Measurements from ENCODE around the gene TRAPPC2L.

Gene TRAPPC2L

DNA sequence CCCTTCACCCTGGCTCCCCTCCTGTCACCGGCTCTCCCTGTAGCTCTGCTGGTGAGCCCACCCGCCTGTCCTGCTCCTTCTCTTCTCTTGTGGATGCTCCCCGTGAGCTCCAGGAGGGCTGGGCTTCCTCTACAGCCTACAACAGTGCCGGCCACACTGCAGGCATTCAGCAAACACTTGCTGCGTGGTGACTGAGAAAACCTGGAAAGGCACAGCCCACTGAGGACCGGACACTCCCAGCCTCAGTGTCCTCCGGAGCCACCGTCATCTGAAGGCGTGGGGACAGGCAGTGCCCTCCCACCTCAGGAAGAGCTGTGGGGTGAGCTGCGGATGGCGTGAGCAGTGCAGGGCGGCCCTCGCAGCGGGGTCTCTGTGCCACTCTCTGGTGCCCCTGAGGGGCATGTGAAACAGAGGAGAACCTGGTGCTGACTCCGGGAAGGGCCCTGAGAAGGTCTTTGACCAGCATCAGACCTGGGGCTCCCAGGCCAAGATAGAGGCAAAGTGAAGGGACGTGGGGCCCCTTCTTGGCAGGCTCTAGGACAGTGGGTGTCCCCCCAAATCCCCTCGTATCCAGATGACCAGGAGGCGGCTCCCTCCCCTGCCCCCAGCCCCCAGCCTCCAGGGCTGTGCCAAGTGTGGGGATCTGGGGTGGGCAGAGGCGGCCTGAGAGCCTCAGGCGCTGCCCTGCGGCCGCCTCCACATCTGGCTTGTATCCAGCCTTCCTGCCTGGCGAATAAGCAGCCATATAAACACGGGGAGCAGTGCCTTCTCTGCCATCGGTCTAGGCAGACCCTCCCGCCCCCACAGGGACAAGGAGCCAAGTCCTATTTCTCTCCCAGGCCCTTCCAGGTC is 53.6 kb downstream of the TRAPPC2L start:
- no peak for DNase-seq (ENCODE audit: low spot score)

DNA sequence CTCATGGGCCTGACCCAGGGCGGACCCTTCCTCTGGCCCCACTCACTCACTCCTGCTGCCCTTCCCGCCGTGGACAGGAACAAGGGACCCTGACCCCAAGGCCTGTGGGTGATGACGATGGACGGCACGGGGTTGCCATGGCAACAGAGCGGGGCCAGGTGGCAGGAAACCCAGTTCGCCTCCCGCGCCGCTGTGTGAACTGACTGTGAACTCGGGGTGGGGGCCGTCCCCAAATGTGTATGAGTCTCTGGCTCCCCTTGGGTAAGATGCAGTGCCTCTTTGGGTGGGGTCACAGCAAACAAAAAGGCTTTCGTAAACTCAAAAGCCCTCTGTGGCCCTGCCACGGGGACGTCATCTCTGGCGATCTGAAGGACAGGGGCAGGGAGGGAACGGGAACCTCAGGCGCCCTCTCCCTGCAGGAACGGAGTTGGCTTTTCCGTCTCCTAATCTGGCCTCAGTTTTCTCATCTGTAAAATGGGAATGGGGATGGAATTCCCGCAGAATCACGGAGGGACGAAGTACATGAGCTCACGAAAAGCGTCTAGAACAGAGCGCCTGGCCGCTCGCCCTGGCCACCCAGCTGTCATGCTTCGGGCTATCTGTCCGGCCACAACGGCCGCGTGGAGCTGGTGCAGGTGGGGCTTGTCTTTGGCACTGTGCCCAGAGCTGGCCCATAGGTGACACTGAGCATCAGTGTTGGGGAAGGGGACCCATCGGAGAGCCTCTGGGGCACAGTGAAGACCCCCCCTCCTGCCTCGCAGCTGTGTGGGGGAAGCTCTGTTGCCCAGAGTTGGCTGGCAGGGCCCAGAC is 54.4 kb downstream of the TRAPPC2L start:
- DNase-seq (ENCODE audit: low spot score), result no peak

DNA sequence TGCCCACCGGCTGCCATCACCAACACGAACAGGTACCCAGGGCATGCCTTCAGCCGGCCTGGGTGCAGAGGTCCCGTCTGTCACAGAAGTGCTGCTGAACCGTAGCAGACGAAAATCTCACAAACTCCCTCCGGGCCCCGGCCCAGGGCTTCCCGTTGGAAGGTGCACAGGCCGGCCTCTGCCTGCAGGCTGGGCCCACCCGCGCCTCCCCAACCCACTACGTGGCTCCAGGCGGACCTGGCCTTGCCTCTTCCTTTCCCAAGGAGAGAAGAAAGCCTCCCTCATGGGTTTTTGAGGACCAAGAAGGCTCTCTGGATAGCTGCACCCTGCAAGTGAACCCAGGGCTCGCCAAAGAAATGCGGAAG is 55.0 kb downstream of the TRAPPC2L start:
- no peak for DNase-seq (ENCODE audit: low spot score)
